ENCODE measurements around the gene PSD4.
A peak's percentile ranks its signal among the peaks of the same experiment; 100 is the strongest.

Gene PSD4

DNA sequence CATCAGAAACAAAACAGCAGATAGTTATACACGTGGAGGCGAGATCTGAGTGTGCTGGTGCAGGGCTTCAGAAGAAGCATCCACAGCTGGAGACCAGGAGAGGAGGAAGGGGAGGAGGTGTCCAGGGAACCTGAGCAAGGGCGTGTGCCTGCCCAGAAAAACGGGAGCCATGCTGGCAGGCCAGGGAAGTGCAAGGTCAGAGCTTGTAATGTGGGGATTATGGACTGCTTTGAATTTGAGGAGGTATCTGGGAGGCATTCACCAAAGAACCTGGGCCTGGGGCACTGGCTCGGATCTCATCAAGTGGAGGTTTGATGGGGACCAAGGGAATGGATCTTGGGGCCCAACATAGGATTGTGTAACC is 12.6 kb downstream of the PSD4 start:
- no peak for DNase-seq

GRCh38 chr2:113187771-113188170 is 14.0 kb downstream of the PSD4 start:
- no peak for DNase-seq

- no peak for DNase-seq
These were observed 17.1 kb downstream of the PSD4 start for GRCh38 chr2:113190871-113191270.

- DNase-seq, result no peak
These were observed 18.8 kb downstream of the PSD4 start for GRCh38 chr2:113192459-113193100.

GRCh38 chr2:113195923-113196501 is 22.2 kb downstream of the PSD4 start:
- DNase-seq, result no peak

GRCh38 chr2:113196839-113197238 is 23.1 kb downstream of the PSD4 start:
- DNase-seq, result no peak

GRCh38 chr2:113197347-113198047 is 23.7 kb downstream of the PSD4 start:
- no peak for DNase-seq

GRCh38 chr2:113198048-113198789 is 24.4 kb downstream of the PSD4 start:
- no peak for DNase-seq

DNA sequence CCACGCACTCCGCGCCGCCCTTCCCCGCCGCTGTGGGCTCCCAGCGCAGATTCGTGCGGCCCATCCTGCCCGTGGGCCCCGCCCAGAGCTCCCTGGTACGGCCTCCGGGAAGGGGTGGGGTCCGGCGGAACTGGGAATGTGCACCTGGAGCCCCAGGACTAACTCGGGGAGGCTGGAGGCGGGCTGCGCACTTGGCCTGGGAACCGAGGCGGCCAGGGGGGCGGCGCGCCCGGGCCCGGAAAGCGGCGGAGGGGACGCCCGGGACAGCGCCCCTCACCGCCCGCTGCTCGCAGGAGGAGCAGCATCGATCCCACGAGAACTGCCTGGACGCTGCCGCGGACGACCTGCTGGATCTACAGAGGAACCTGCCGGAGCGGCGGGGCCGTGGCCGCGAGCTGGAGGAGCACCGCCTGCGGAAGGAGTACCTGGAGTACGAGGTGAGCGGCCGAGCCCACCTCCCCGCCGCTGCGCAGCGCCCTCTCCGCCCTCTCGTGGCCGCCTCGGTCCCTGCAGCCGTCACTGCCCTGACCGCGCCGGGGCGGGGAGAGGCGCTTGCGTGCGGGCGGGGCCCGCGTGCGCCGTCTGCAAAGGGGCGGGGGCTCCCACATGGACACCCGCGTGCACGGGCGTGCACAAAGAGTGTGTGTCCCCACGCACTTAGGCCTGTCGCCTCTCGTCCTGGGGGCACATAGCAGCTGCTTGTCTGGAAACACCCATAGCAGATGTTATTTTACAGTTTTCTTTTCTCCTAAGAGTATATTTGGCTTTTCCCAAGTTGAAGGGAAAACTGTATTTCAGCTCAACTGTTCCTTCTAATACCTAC is 25.2 kb downstream of the PSD4 start:
- peak; percentile 56 for DNase-seq

- no peak for DNase-seq
These were observed 26.5 kb downstream of the PSD4 start for GRCh38 chr2:113200236-113200635.

DNA sequence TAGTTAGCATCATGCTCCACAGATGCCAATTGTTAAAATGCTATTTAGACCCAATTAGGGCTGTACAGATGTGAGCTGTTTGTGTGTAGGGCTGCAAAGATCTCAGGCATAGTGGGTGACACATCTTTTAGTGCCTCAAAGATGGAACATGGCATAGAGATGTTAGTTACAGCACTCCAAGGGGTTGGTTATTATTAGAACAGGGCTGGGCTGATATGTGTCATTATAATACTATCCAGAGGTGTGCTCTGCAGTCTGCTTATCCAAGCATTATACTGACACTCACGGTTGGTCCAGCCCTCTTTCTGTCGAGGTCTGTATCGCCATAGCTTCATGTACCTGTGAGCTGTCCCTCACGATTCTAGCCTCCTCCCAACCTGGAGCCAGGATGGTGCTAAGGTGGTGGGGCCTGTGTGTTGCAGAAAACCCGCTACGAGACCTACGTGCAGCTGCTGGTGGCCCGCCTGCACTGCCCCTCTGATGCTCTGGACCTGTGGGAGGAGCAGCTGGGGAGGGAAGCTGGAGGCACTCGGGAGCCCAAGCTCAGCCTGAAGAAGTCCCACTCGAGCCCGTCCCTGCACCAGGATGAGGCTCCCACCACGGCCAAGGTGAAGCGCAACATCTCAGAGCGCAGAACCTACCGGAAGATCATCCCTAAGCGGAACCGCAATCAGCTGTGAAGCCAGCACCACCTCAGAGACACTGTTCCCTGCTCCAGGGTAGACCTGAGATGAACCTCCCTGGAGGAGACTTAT is 27.1 kb downstream of the PSD4 start:
- no peak for DNase-seq

- DNase-seq, result no peak
These were observed 27.9 kb downstream of the PSD4 start for GRCh38 chr2:113201496-113202304.

DNA sequence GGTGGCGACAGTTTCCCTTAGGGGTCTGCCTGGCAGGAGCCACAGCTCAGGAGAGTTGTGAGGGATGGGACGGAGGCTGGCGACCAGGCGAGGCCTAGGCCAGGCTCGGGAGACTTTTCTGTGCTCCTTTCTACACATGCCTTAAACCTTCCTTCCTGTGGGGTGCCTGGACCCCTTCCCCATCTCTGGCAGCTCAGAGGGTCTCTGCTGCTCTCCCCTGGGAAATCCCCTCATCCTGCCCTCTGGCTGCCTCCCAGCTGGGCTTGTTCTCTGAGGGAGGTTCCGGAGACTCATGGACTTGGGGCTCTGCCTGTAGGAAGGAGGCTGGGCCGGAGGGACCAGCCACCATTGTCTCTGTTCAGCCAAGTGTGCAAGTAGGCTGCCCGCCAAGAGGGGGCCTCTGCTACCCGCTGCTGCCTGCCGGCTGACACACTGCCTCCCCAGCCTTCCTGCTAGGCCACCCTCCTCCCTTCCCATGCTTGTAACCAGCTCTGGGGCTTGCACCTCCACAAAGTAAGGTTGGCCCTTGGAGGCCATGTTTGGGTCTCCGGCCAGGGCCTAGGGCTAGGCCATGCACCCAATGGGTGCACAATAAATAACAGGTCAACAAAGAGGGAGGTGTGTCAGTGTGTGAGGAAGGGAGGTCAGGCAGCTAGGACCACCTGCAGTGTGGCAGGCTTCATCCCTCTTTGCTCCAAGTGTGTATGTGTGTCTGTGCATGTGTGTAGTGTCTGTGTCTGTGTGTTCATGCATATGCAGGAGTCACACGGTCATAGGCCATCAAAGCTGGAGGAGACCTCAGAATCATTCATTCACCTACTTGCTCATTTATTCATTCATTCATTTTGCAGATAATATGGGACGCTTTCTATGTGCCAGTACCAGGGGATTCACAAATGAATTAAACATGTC is 28.8 kb downstream of the PSD4 start:
- no peak for DNase-seq

DNA sequence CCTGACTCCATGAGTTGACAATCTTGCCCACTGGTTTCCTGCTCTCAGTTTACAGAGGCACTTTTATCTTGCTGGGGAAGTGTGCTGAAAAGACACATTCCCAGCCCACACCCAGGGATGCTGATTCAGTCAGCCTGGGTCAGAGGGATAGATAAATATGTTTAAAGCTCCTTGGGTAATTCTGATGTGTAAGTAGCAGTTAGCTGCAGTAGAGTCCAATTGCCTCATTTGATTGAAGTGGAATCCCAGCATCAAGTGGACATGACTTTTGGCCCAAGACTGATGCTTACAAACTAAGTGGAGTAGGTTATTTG is 29.4 kb downstream of the PSD4 start:
- no peak for DNase-seq

- DNase-seq, result peak; percentile 39
These were observed 30.2 kb downstream of the PSD4 start for GRCh38 chr2:113203901-113204519.

- no peak for DNase-seq
These were observed 32.5 kb downstream of the PSD4 start for GRCh38 chr2:113206251-113206650.

DNA sequence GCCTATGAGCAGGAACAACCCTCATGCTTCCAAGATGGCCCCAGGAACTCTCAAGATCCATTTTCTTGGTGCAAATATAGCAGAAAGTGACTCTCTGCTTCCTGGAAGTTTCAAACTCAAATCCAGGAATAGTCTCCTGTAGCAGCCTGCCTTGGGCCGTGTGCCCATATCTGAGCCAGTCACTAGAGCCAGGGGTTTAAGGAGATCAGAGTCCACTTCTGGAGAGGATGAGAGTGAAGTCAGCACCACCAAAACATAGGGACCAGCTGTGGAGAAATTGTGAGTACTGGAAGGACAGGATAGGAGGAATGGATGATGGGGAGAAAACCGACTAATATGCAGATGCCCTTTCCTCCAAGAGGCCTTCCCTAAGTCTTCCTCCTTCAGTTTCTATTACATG is 33.2 kb downstream of the PSD4 start:
- DNase-seq, result no peak

GRCh38 chr2:113208396-113208795 is 34.6 kb downstream of the PSD4 start:
- DNase-seq, result no peak

GRCh38 chr2:113209011-113209645 is 35.4 kb downstream of the PSD4 start:
- no peak for DNase-seq

Data from T1000 (cell line).